ENCODE results near the gene FAM241B.

The FAM241B gene

DNA sequence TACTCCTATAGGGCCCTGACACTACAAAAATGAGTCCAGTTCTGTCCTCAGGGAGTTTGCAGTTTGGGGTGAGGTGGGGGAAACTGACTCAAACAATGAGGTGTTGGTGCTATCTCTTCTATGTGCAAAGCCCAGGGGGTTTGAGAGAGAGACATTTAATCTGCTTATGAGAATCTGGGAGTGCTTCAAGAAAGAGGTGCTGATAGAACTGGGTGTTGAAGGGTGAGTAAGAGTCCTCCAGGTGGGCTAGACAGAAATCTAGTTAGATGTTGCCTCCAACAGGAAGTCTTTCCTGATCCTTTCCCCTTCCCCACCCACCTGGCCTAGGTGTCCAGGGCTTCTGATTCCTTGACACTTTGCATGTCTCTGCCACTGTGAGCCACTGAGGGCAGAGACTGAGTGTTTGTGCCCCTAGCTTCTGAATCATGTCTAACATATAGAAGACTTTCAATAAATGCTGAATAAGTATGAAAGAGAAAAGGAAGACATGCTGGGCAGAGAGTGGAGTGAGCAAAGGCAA is 53.0 kb downstream of the FAM241B start:
- H3K27me3 ChIP-seq (replicated peaks; ENCODE audit: control insufficient read depth, insufficient read depth, low read length, poor library complexity, severe bottlenecking), result no peaks in the 10 kb centered on the region
- no peaks in the 10 kb centered on the region for H3K4me1 ChIP-seq (ENCODE audit: control insufficient read depth, insufficient read depth, low read length, poor library complexity, severe bottlenecking)
- H3K4me3 ChIP-seq (ENCODE audit: insufficient read depth, low read depth, low read length, poor library complexity, severe bottlenecking), result no peak overlapping the region
- H3K27ac ChIP-seq (ENCODE audit: insufficient read depth, low read length, poor library complexity, severe bottlenecking), result no peak overlapping the region
- DNase-seq, result no peak
- no peaks in the 10 kb centered on the region for H3K36me3 ChIP-seq (ENCODE audit: control insufficient read depth, insufficient read depth, low read length)
- no peaks in the 10 kb centered on the region for H3K9me3 ChIP-seq (ENCODE audit: control insufficient read depth, low read length)

Data from effector memory CD4-positive, alpha-beta T cell (primary cell).